AG10803 (cell line): ENCODE data around the gene ARL14EP.

Experiments
- DNase-seq: peaks from one replicate; pipeline ENCODE4 v3.0.0; 2010; ENCODE audit warnings: low read depth
- H3K4me3 ChIP-seq: 2 replicates; pipeline ENCODE4 v1.5.1; 2011; ENCODE audit warnings: mild to moderate bottlenecking, low read length, control low read depth
- TF ChIP-seq, protein P1 (sequence below): conservative IDR thresholded peaks from 2 replicates; pipeline ENCODE4 v1.5.1; 2011; ENCODE audit warnings: mild to moderate bottlenecking, low read length, control low read depth, inconsistent platforms

Gene ARL14EP

GRCh38 chr11:30285416-30286121, 37.3 kb upstream of the ARL14EP start:
- no peak overlapping the region for H3K4me3 ChIP-seq
- TF ChIP-seq, protein P1, sequence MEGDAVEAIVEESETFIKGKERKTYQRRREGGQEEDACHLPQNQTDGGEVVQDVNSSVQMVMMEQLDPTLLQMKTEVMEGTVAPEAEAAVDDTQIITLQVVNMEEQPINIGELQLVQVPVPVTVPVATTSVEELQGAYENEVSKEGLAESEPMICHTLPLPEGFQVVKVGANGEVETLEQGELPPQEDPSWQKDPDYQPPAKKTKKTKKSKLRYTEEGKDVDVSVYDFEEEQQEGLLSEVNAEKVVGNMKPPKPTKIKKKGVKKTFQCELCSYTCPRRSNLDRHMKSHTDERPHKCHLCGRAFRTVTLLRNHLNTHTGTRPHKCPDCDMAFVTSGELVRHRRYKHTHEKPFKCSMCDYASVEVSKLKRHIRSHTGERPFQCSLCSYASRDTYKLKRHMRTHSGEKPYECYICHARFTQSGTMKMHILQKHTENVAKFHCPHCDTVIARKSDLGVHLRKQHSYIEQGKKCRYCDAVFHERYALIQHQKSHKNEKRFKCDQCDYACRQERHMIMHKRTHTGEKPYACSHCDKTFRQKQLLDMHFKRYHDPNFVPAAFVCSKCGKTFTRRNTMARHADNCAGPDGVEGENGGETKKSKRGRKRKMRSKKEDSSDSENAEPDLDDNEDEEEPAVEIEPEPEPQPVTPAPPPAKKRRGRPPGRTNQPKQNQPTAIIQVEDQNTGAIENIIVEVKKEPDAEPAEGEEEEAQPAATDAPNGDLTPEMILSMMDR, result no peak
- DNase-seq, result no peak

DNA sequence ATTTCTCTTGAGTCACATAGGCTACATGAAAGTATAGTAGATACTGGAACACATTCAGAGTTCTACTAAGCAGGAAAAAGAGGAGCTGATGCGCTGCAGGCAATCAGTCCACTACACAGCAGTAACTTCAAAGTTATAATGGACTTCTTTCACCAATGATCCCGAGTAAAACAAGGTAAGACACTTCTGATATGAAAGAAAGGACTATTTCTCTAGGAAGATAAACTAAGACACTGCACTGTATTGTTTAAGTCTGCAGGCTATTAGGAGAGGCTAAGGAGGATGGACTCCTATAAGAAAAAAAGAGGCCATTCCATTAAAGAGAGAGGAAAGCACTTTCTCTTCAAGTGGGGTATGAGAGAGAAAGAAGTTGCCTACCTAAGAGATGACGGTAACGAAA, 31.6 kb upstream of the ARL14EP start:
- TF ChIP-seq, protein P1, result no peak
- no peak overlapping the region for H3K4me3 ChIP-seq
- no peak for DNase-seq

DNA sequence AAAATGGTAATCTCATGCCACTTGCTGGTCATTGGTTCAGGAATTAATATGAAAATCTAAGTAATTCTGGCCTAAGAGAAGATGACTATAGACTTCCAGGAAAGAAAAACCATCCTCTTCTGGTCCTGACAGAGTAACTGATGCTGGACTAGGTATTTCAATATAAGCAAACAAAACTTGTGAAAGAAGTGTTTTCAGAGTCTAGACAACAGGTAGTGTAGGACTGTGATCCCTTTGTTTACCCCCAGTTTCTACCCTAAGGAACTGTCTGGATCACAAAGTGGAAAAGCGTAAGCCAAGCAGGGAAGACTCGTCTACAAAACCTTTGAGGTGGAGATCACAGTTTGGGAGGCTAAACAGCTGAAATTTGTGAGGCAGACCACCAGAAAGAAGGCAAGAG, 30.4 kb upstream of the ARL14EP start:
- H3K4me3 ChIP-seq, result no peak overlapping the region
- no peak for DNase-seq
- TF ChIP-seq, protein P1, result no peak

DNA sequence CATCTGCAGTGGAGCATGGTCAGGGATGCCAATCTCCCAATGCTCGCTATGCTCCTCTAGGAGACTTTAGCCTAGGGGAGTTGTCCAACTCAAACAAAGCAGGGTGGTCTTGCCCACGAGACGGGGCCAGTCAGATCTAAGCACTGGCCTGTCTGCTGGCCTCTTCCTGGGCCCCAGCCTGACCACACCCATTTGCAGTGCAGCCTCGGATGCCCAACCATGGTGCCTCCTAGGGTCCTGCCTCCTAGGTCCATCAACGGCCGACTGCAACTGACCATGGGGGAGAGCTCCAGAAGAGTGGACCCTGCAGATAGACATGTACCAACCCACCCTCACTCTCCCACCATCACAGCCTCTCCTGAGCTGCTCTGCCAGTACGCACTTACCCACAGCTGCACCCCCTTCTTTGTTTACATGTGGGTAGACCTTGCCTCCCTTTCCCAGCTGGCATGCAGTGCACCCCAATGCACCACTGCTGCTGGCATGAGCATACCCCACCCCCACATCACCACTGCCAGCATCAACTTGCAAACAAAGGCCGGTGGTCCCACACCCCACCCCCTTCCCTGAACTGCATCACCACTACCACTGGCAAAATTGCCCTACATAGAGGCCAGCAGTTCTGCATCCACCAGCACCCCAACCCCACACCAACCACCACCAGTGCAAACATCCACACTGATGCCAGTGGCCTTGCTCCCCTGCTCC, 27.6 kb upstream of the ARL14EP start:
- H3K4me3 ChIP-seq, result no peak overlapping the region
- no peak for DNase-seq
- TF ChIP-seq, protein P1, result no peak

- TF ChIP-seq, protein P1, result no peak
- H3K4me3 ChIP-seq, result no peak overlapping the region
- no peak for DNase-seq
Measured at GRCh38 chr11:30304620-30305019, 18.3 kb upstream of the ARL14EP start.

GRCh38 chr11:30310623-30311022, 12.3 kb upstream of the ARL14EP start:
- DNase-seq, result no peak
- TF ChIP-seq, protein P1, result no peak
- no peak overlapping the region for H3K4me3 ChIP-seq

DNA sequence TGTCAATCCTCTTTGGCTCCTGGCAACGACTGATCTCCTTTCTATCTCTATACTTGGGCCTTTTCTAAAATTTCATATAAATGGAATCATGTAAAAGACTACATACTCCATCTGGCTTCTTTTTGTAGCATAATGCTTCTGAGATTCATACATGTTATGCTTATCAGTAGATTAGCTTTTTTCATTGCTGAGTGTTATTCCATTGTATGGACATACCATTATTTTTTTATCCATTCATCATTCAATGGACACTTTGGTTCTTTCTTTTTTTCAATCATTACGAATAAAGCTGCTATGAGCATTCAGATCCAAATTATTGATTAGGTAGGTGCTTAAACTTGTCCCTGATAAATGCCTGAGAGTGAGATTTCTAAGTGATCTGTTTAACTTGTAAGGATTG, 11.7 kb upstream of the ARL14EP start:
- no peak overlapping the region for H3K4me3 ChIP-seq
- DNase-seq, result no peak
- TF ChIP-seq, protein P1, result no peak
